IPS DF 6.9 (cell line): ENCODE data around the gene CCDC157.

Experiments
- DNase-seq: peaks from one replicate; pipeline ENCODE4 v3.0.0-alpha.2; 2013; ENCODE audit warnings: low read depth, low spot score
- H3K27ac ChIP-seq: one replicate; pipeline ENCODE4 v1.5.1; 2013; ENCODE audit warnings: low read length, control low read depth
- H3K27me3 ChIP-seq: 2 replicates; pipeline ENCODE4 v1.6.1; 2013; ENCODE audit warnings: mild to moderate bottlenecking, low read length; ENCODE audit not compliant: control insufficient read depth, insufficient read depth
- H3K36me3 ChIP-seq: 2 replicates; pipeline ENCODE4 v1.6.1; 2013; ENCODE audit warnings: low read length; ENCODE audit not compliant: control insufficient read depth, insufficient read depth
- H3K4me1 ChIP-seq: 2 replicates; pipeline ENCODE4 v1.6.1; 2013; ENCODE audit warnings: low read length; ENCODE audit not compliant: control insufficient read depth, insufficient read depth
- H3K4me3 ChIP-seq: 2 replicates; pipeline ENCODE4 v1.5.1; 2013; ENCODE audit warnings: mild to moderate bottlenecking, low read length
- H3K9me3 ChIP-seq: 2 replicates; pipeline ENCODE4 v1.6.1; 2013; ENCODE audit warnings: low read length, inconsistent platforms; ENCODE audit not compliant: control insufficient read depth, insufficient read depth
- whole genome bisulfite sequencing: extraction: QIAGEN DNeasy Blood & Tissue Kit; methylation state at CpG from one replicate; pipeline ENCODE4 v1.1.7; 2013; ENCODE audit warnings: mixed read lengths, missing lambda C conversion rate; ENCODE audit not compliant: insufficient read length, insufficient coverage; 5-methylcytosine and 5-hydroxymethylcytosine counted together

CCDC157 gene

DNA sequence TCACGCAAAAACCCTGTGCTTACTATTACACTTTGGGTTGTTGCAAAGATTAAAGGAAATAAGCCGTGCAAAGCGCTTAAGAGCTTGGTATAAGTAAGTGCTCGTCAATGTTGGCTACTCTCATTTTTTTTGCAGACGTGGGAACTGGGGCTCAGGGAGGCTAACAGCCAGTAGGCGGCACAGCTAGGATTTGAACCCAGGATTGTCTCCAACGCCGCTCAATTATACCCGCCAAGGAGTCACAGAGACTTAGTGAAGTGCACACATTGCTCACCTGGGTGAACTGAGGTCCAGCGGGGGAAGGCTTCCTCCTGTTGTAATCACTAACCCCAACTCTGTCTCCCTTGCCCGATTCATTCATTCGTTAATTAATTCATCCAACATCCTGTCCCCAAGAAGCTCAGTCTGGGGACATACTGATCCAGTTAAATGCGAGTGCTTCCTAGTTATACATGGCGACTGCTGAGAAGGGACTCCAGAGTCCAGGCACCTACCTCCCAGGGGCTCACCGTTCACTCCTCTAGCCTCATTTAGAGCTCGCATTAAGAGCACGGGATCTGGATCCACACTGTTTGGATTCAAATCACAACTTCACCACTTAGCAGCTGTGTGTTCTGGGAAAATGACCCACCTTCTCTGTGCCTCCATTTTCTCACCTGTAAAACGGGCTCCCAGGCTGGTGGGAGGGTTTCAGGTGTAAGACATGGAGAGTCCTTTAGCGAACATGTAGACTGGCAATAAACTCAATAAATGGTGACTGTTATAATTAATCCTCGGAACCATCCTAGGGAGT, 67.9 kb downstream of the CCDC157 start:
- no peak overlapping the region for H3K27ac ChIP-seq
- no peak for DNase-seq
- peak overlapping the region; percentile 24; the same call in 1 of the 2 replicates for H3K4me3 ChIP-seq
- no peaks in the 10 kb centered on the region for H3K9me3 ChIP-seq
- WGBS = no CpG with 5 or more reads among the region's 20 CpGs
- no peaks in the 10 kb centered on the region for H3K27me3 ChIP-seq
- peaks cover 7% of the 10 kb centered on the region; the same call in 1 of the 2 replicates for H3K36me3 ChIP-seq
- H3K4me1 ChIP-seq = peaks cover 3% of the 10 kb centered on the region; the same call in 1 of the 2 replicates

DNA sequence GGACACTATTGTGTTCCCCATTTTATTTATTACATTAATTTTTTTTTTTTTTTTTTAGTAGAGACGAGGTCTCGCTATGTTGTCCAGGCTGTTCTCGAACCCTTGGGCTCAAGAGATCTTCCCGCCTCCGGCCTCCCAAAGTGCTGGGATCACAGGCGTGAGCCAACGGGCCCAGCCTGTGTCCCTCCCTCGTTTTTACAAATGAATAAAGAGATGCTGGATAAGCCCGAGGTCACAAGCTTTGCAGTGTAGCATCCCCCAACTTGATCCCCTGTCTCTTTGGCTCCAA, 68.5 kb downstream of the CCDC157 start:
- DNase-seq = no peak
- Histone ChIP-seq H3K27me3 (no peaks in the 10 kb centered on the region), H3K9me3 (no peaks in the 10 kb centered on the region), H3K4me1 (peaks cover 5% of the 10 kb centered on the region; the same call in 1 of the 2 replicates), H3K4me3 (peak overlapping the region; percentile 84; the same call in 1 of the 2 replicates), H3K36me3 (peaks cover 7% of the 10 kb centered on the region; the same call in 1 of the 2 replicates), H3K27ac (no peak overlapping the region)
- no CpG with 5 or more reads among the region's 9 CpGs for WGBS

DNA sequence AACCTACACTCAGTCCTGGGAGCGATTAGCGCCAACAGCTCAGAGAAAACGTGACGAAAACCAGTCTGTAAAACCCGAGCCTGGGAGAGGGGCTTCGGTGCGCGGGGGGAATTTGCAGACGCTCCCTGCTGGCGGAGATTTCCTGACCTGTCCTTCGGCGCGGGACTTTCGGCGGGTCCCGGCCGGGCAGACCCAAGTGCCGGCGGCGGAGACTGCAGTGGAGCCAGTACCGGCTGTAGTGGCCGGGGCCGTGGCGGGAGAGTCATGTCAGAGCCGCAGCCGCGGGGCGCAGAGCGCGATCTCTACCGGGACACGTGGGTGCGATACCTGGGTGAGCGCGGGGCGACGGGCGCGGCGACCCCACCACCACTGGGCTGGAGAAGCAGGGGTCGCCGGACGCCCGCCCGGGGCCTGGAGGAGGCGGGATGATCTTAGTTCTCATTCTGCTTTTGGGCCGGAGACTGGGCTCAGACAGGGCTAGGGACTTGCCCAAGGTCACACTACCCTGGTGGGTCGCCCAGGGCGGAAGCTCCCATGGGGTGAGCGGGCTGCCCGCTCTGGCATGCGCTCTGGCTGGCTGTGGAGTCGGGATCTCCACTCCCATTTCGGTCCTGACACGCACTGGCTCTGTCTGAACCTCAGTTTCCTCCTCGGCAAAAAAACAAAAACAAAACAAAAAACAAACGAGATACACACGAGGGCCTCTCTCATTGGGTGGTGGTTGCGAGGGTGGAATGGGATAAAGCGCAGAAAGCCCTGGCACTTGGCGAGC, 69.0 kb downstream of the CCDC157 start, which contains the start of gene MTFP1:
TSS of gene MTFP1 (plus strand) at position 153 of the 772 bp plus-strand sequence. CDS start at position 265, 112 bp downstream.
- Histone ChIP-seq H3K27ac (no peak within 1 kb of the TSS), H3K4me3 (peak within 1 kb of the TSS; percentile 84), H3K4me1 (peaks cover 5% of the 10 kb centered on the region; the same call in 1 of the 2 replicates), H3K27me3 (no peaks in the 10 kb centered on the region), H3K9me3 (no peaks in the 10 kb centered on the region), H3K36me3 (peaks cover 7% of the 10 kb centered on the region; the same call in 1 of the 2 replicates)
- no peak for DNase-seq
- no CpG with 5 or more reads among the region's 61 CpGs for WGBS
